Measurements from ENCODE around the gene FRAT2.
A peak's percentile ranks its signal among the peaks of the same experiment; 100 is the strongest.
"Not testable (repeated sequence)": the region's sequence is repeated elsewhere in the genome, so short reads cannot be mapped to it uniquely, and the experiment has no call there.

FRAT2 gene

GRCh38 chr10:97291357-97292096 lies 43.0 kb downstream of the FRAT2 start:
- H3K4me3 ChIP-seq (ENCODE audit: low read length): peak overlapping the region; percentile 83
- no peak for DNase-seq (ENCODE audit: low read depth, low spot score)
- WGBS (ENCODE audit: insufficient coverage, insufficient read length): no CpG with 5 or more reads among the region's 25 CpGs

GRCh38 chr10:97290576-97291356 lies 43.8 kb downstream of the FRAT2 start:
- H3K36me3 ChIP-seq (ENCODE audit: control insufficient read depth, insufficient read depth, low read length); H3K4me1 ChIP-seq (ENCODE audit: control insufficient read depth, insufficient read depth, low read length); H3K27me3 ChIP-seq (ENCODE audit: control insufficient read depth, insufficient read depth, low read length); H3K9me3 ChIP-seq (ENCODE audit: control insufficient read depth, insufficient read depth, low read length); DNase-seq (ENCODE audit: low read depth, low spot score); H3K4me3 ChIP-seq (ENCODE audit: low read length); H3K27ac ChIP-seq (ENCODE audit: low read length): not testable (repeated sequence)
- WGBS (ENCODE audit: insufficient coverage, insufficient read length): no CpG with 5 or more reads among the region's 17 CpGs

More at GRCh38 chr10:97291357-97292096, 43.0 kb downstream of the FRAT2 start:
- Histone ChIP-seq H3K36me3 (ENCODE audit: control insufficient read depth, insufficient read depth, low read length) (no peaks in the 10 kb centered on the region), H3K27me3 (ENCODE audit: control insufficient read depth, insufficient read depth, low read length) (no peaks in the 10 kb centered on the region), H3K4me1 (ENCODE audit: control insufficient read depth, insufficient read depth, low read length) (no peaks in the 10 kb centered on the region), H3K27ac (ENCODE audit: low read length) (no peak overlapping the region), H3K9me3 (ENCODE audit: control insufficient read depth, insufficient read depth, low read length) (no peaks in the 10 kb centered on the region)

- WGBS (ENCODE audit: insufficient coverage, insufficient read length): no CpG with 5 or more reads among the region's 13 CpGs
- not testable (repeated sequence) for H3K4me3 ChIP-seq (ENCODE audit: low read length); H3K27me3 ChIP-seq (ENCODE audit: control insufficient read depth, insufficient read depth, low read length); H3K27ac ChIP-seq (ENCODE audit: low read length); H3K9me3 ChIP-seq (ENCODE audit: control insufficient read depth, insufficient read depth, low read length); H3K4me1 ChIP-seq (ENCODE audit: control insufficient read depth, insufficient read depth, low read length); H3K36me3 ChIP-seq (ENCODE audit: control insufficient read depth, insufficient read depth, low read length); DNase-seq (ENCODE audit: low read depth, low spot score)
Measured at GRCh38 chr10:97290076-97290475, 44.5 kb downstream of the FRAT2 start.
